GM18508 (cell line): ENCODE results near the gene HMGB4.

Experiments
- ATAC-seq: cut with Tn5 transposase; IDR thresholded peaks from one replicate; pipeline ENCODE4 v1.9.1; 2021; ENCODE audit warnings: moderate number of reproducible peaks; ENCODE audit not compliant: insufficient read depth, unreplicated experiment

Gene HMGB4

GRCh38 chr1:33846861-33847260, 17.0 kb upstream of the HMGB4 start:
- ATAC-seq, result no peak

- ATAC-seq, result no peak
These were observed 15.5 kb upstream of the HMGB4 start for GRCh38 chr1:33848205-33848937.

DNA sequence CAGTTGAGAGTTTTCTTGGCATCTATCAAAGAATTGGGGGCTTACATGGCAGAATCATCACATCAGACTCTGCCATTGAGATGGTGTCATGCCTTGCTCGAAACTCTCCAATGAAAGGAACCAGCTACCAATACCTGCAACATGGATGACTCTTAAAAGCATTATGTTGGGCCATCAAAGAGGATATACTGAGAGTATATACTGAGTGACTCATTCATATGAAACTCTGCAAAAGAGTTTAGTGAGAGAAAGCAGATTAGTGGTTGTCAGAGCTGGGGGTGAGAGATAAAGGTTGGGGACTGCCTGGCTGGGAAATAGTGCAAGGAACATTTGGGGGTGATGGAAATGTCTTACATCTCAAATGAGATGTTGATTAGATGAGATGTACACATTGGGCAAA, 14.7 kb upstream of the HMGB4 start:
- no peak for ATAC-seq

DNA sequence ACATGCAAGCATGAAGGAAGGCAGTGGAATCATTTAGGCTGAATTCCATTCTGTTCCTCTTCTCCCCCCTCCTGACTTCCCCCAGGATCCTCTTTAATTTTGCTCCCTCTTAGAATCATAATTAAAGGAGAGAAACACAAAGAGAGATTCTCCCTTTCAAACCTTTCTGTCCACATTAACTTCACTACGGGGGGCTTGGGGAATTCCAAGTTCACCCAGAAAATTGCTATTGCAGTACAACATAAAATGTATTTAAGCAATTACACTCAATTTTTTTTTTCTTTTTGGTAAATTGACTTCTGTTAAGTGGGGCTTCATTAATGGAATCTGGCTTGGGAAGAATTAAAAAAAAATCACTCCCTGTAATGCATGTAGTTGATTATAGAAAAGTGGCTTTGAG, 13.4 kb upstream of the HMGB4 start:
- ATAC-seq, result no peak

- ATAC-seq, result no peak
These were observed 11.2 kb upstream of the HMGB4 start for GRCh38 chr1:33852711-33853110.

GRCh38 chr1:33853431-33853830, 10.4 kb upstream of the HMGB4 start:
- ATAC-seq, result no peak

DNA sequence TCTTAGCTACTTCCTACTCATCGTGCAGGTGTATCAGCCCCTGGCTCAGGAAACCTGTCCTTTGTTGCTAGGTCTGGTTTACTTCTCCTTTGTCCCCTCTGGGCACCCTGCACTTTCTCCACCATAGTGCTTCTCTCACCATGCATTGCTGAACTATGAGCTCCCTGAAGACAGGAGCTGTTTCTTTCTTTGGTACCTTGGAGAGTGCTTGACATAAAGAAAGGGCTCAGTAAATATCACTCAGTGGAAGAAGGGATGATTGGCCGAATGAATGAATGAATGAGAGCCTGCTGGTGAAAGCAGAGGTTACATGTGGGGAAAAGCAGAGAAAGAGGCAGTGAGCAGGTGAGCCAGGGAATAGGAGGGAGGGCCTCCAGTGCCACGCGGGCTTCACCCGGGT, 9.8 kb upstream of the HMGB4 start:
- no peak for ATAC-seq

DNA sequence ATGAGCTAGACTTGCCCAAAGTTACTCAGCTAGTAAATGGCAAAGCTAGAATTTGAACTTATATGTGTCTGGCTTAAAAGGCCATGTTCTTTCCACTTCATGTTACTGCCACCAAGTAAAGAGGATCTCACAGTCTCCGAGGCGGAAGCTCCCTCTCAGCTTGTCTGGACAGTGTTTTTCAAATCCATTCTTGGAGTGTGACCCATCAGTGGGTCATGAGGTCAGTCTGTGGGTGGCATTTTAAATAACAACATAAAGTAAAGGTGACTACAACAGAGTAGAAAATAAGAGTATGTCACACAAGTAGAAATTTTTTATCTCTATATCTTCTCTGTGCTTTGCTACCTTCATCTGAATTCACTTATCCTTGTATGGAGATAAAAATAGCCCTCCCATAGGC, 3.2 kb upstream of the HMGB4 start:
- ATAC-seq, result no peak

GRCh38 chr1:33864460-33865389, 846 bp downstream of the HMGB4 start:
- ATAC-seq, result no peak

GRCh38 chr1:33866281-33866680, 2.4 kb downstream of the HMGB4 start:
- no peak for ATAC-seq

DNA sequence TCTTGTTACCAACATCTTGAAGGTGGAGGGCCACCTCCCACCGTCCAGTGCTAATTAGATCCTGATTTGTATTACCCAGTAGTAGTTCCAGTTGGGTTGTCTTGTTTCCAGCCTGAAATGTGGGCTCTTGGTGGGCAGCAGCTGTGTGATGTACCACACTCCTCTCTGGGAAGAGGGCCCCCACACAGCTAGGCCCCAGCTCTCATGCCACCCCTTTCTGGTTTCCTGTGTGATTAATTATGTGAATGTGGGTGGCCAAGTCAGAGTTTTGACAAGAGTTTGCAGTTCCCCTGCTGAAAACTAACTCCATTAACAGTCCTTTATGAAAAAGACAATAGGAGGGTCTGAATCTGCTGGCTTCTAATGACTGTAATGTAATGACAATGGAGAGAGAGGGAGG, 3.8 kb downstream of the HMGB4 start:
- ATAC-seq, result no peak

- no peak for ATAC-seq
These were observed 8.4 kb downstream of the HMGB4 start for GRCh38 chr1:33872275-33872674.

- ATAC-seq, result no peak
These were observed 8.8 kb downstream of the HMGB4 start for GRCh38 chr1:33872683-33873082.

GRCh38 chr1:33874636-33875035, 10.8 kb downstream of the HMGB4 start:
- ATAC-seq, result no peak

DNA sequence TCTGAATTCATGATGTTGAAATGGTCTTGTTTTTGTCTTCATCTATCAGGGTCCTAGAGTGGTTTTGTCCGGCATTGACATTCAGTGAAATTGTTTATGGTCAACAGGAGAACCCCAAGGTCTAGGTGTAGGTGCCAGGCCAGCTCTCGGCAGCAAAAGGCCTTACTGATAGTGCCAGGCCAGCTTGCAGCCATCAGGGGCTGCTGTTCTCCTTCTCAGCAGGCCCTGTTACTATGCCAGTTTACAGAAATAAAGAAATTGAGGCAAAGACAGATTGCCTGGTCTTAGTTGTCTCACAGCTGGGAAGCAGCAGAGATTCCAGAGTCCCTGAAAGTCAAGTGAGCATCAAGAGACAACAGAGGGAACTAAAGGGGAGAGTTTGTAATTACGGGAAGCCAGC, 12.0 kb downstream of the HMGB4 start:
- no peak for ATAC-seq

GRCh38 chr1:33876970-33877650, 13.2 kb downstream of the HMGB4 start:
- ATAC-seq, result no peak

GRCh38 chr1:33878392-33878791, 14.5 kb downstream of the HMGB4 start:
- ATAC-seq, result no peak

DNA sequence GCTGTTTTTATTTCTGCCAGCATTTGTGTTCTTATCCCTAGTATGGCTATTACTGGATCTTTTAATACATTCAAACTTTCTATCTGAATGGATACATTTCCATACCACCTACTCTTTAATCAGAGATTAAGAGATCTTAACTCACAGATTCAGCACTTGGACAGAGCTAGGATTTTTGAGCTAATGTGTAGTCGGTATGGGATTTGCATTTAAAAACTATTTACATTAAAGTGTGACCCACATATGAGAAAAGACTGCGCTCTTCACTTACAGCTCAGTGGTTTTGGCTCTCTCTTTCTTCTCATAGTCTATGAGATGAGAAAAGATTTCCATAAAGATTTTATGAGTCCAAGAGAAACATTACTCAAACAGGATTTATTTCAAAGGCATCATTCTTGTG, 16.4 kb downstream of the HMGB4 start:
- no peak for ATAC-seq

- ATAC-seq, result no peak
These were observed 22.6 kb downstream of the HMGB4 start for GRCh38 chr1:33886496-33886895.

DNA sequence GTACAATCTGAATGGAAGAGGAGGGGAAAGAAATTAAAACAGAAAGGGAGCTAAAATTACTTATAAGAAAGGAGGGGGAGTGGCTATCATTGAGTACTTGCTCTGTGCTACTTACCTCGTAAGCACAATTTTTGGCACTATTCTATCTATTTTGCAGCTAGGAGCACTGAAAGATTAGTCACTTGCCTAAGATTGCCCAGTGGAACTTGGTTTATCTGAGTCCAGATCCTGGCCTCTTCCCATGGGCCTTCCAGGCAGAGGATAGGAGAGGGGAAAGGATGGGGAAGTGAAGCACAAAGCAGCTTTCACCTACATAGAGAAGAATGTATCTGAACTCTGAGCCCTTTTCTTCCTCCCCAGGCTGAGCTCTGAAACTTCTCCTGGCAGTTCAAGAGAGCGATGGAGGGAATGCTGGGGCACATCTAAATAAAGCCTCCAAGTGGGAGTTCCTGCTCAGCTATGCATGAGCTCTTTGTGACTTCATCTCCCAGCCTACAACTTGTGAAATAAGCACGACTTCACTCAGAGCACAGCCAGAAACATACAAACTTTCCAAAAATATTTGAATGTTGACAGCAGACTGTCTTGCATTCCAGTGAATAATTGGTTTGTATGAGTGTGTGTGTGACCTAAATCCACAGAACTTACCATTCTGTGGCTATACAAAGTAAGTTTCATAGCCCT, 29.4 kb downstream of the HMGB4 start:
- no peak for ATAC-seq
